GF-D8 (cell line): ENCODE data around the gene MFSD6.
"Not testable (repeated sequence)": the region's sequence is repeated elsewhere in the genome, so short reads cannot be mapped to it uniquely, and the experiment has no call there.

Experiments used
- DNase-seq: peaks from one replicate; lab custom pipeline; 2025; lab: John Stamatoyannopoulos, UW

The MFSD6 gene

DNA sequence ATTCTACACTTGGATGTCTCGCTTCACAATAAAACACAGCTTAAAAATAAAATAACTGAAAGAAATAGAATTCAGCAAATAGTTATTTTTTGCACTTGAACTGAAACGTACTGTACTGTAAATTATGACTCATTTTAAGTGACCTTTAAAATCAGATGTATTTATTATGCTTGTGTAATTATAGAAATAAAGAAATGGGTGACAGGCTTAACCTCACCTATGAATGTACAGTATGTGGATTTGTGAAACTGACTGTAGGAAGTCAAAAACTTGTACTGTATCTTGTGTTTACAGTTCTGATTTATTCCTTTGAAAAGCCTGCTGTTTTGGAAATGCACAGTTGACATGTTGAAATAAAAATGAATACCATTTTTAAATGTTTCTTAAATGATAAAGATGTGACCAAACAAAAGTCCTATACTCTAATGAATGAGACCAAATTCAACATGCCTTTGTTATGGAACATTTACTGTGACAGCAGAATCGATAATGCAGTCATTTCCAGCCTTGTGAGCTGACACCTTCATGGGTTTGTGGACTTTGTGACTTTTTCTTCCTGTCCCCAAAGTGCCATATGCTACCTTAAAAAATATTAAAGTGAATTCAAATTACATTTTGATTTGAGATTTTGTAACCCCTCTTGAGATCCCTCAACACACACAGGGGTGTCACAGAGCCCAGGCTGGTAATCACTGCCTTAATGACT, 93.7 kb downstream of the MFSD6 start:
- no peak for DNase-seq

DNA sequence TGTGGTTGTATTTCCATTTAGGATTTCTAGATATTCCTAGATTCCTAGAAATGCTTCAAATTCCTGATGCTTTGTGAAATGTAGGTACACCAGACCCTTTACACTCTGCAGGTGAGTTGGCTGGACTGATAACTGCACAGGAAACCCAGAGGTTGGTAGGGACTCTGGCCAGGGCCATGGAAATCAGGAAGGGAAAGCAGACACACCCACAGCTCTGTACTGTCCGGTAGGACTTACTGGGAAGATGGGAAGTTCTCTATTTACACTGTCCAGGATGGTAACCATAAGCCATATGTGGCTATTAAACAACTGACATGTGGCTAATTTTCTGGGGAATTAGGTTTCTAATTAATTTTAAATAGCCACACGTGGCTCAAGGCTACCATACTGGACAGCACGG, 94.9 kb downstream of the MFSD6 start:
- no peak for DNase-seq

DNA sequence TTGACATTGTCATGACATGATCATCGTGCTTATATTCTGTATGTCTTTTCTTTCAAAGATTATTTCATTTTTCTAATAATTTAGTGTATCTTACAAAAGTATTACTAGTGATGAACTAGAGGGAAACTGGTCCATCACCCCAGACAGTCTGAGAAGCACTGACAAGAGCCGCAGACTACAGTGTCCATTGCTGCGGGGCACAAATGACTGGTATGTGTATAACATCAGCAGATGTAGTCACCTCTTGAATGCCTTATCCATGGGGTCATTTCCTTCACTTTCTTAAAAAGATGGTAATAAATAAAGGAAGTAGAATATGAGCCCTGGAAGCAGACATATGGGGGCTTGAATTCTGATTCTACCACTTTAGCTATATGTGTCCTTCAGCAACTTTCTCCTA, 96.8 kb downstream of the MFSD6 start:
- no peak for DNase-seq

DNA sequence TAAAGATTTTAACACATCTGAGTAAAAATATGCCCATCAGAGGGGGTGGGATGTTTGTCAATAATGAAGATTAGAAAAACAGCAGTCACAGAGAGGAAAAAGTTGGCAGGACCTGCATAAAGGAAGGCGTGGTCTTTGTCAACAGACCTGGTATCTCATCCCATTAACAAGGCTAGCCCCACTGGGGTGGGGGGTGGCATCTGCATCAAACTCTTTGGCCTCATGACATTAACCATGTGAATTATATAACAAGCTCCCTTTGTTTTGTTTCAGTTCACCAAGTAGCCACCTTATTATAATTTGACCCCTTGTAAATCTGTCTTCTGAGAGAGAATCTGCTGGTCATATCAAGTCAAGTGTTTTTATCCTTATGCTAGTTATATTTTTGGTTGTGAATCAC, 97.5 kb downstream of the MFSD6 start:
- no peak for DNase-seq

DNA sequence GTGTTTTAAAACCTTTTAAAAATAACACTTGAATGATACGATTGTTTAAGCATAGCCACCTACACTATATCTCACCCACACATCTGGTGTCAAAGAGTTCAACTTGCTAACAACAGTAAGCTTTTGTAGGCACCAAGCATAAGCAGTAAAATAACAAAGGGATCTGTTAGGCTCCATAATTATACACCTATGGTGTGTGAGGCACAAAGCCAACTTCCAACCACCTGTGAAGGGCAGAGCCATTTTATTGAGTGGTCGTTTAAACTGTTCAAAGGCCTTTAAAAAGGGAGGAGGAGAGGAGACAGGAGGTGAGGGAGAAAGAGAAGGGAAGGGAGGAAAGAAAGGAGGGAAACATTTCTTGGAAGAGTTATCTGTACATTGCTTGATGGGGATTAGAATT, 98.5 kb downstream of the MFSD6 start:
- DNase-seq, result no peak

DNA sequence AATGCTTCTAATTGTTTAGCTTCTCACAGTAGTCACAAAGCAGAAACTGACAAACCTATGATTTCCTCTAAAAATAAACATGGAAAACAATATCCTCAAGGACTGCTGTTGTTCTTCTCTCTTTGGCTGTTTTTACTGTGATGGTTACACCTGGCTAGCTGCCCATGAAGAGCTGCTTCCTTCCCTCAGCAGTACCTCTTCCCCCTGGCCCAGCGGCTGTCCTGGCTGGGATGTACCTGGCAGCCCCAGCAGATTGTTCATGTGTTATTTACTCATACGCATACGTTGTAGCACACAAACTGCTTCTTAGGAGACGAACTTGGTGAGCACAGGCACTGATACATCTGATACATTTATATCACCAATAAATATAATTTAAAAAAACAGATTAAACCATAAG, 99.0 kb downstream of the MFSD6 start:
- DNase-seq, result no peak

DNA sequence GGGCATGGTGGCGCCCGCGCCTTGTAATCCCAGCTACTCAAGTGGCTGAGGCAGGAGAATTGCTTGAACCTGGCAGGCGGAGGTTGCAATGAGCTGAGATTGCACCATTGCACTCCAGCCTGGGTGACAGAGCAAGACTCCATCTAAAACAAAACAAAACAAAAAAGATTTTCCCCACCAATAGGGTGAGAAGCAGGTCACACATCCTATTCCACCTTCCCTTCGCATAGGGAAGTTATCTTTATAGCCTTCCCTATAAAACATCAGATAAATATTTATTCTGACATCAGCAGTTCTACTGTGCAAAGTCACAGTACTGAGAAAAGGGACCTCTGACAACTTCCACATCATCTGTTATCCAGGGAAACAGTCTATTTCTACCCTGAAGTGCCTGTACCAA, 101.7 kb downstream of the MFSD6 start:
- DNase-seq, result not testable (repeated sequence)

DNA sequence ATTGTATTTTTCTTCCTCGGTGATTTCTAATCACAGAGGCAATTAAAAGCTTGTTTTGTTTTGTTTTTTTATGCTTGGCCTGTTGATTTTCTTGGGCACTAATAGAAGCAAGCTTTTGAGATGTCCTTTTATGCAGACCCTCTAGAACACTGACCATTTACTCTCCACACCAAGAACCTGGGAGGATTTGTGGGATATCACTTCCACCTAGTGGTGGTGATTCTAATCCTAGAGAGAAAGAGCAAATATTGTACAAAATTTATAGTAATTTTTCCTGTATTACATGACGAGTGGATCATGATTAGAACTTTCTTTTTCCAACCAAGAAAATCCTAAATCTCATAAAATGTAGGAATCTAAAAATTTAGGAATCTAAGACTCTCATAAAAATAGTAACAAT, 102.9 kb downstream of the MFSD6 start:
- no peak for DNase-seq

DNA sequence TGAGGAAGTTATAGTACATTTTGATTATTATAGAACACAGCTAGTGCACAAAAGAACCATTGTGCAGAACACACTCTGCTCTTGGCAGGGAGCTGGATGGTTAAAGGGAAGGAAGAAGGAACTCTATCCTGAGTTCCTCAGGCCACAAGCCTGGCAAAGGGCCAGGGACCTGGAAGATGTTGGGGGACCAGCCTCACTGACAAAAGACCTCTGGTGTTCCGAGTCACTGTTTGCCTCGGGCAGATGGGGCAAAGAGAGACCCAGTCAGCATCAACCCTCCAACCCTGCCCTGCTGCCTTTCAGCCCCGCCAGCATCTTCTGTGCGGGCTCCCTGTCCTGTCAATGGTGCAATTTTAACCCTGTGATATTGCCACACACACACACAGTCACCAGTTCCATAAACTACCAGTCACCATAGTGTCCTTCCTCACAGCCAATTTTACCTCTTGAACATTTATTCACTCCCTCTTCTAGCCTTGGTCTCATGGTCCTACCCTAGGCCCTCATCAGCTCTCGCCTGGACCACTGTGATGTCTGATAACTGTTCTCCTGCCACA, 104.5 kb downstream of the MFSD6 start:
- DNase-seq, result no peak

DNA sequence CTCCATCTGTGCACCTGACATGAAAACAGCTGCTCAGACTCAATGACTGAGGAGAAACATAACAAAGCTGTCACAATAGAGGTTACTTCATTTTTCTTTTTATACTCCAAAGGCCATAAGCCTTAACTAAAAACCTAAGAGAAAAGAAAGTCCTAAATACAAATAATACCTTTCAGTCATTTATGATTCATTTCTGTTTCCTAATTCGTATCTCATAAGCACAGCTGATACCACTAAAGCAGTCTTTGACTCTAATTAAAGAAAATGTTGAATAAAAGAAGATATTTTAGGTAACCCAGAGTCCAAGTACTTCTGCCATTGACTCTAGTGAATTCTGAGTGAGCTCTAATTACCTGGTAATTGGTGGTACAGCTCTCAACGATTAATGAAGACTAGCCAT, 105.7 kb downstream of the MFSD6 start:
- no peak for DNase-seq

DNA sequence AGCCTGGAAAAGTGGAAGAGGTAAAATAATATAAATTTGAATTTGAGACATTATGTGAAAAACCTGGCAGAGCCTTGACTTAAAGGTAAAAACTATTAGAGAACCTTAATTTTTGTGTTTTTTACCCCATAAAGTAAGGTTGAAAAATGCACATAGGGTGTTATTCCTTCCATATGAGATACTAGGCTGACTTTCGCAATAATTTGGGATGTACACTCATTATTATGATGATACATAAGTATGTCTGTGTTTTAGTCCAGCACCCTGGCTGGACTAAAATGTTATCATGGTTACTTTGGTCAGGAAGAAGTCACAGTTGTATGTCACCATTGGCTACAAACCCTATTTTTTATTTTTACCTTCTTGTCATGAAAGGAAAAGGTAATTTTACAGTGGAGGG, 106.5 kb downstream of the MFSD6 start:
- no peak for DNase-seq

DNA sequence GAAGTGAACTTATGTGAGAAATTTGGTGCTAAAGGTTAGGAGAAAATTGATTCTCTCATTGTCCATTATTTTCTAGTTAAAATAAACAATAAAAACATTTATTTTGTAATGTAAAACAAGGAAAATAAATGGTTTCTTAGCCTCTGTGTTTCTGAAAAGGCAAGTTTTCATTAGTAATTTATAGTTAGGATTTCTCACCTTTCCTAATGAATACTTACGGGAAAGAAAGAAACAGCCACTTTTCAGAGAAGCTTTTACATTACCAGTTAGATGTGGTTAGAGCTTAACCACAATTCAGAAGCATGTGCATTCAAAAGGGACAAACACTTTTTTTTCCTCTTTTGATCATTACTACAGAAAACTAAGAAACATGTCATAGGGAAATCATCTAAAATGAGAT, 107.5 kb downstream of the MFSD6 start:
- DNase-seq, result no peak

DNA sequence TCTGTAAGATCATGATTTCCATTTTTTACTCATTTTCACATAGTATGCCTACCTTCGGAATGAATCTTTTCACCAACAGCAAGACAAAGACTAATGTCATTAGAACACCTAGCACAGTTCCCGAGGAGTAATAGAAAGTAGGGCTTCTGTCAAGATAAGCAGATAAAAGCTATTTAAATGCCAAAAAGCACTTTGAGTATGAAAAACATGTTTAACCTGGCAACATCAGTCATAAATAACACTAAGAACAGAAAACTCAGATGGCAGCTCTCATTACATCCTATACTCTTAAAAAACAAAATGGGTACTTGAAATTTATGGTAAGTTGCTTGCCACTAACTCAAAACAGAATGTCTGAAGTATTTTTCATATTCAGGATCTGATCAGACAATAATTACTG, 109.3 kb downstream of the MFSD6 start:
- DNase-seq, result no peak

DNA sequence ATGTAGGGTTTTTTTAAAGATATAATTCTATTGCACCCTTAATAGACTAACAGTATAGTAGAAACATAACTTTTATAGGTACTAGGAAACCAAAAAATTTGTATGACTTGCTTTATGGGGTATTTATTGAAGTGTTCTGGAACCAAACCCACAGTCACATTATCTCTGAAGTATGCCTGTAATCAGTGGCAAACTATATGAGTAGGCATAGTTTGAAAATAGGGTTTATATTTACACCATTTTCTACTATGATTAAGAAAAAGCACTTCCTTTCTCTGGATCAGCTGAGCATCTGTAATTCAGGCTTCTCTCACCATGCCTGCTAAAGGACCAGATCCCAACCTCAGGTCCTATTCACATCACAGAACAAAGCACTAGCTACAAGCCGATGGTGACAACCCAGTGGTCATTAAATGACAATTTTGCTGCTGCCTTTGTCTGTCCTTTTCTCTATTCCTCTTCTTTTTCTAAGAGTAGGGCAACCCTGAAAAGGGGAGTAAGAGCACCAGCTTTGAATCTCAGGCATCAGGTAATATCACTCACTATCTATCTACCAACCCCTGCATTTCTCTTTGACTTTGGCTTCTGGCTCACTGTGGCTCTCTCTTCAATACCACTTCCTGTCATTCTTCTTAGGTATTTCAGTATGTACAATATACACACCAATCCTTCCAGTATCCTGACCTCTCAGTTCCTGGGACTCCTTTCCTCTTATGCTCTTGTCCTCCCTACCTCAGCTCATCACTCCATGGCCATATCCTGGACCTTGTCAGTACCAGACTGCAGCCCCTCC, 112.0 kb downstream of the MFSD6 start:
- DNase-seq, result no peak

DNA sequence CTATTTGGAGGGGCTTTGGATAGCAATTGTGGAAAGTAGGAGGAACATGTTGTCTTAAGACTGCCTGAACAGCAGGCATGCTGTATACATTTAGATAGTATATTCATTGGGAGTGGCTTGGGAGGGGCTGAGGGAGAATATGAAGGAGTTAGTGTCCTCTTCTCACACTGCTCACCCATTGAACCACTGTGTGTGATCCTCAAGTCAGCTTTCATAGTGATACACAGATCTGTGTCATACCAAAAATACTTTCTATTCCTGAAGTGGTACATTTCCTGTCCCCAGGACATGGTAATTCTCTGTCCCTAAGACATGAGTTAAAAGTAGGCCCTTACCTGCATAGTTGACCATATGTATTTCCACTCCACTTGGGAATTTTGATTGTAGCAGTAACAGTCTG, 116.8 kb downstream of the MFSD6 start:
- no peak for DNase-seq

DNA sequence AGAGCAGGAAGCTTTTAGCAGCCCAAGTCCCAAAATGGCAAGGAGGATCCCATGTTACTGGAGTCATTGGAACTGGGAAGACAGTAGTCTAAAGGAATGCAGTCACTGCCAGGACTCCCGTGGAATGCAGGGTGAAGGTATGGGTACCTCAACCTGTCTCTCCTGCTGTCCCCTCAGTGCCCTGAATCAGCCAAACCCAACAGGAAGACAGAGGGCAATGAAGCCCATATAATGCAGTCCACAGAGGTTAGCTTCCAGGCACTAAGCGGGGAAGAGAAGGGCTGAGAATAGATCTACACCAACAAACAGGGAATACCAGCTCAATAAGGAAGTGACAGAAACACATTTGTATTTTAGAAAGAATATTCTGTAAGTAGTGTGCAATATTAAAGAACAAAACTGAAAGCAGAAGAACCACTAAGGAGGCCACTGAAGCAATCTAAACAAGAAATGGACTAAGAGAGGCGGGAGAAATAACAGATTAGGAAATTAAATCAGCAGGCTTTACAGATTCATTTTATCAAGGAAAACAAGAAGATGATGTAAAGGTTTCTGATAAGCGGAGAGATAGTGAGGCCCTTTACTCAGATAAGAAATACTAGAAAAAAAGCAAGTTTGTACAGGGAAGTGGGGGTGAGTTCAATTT, 118.1 kb downstream of the MFSD6 start:
- DNase-seq, result no peak

DNA sequence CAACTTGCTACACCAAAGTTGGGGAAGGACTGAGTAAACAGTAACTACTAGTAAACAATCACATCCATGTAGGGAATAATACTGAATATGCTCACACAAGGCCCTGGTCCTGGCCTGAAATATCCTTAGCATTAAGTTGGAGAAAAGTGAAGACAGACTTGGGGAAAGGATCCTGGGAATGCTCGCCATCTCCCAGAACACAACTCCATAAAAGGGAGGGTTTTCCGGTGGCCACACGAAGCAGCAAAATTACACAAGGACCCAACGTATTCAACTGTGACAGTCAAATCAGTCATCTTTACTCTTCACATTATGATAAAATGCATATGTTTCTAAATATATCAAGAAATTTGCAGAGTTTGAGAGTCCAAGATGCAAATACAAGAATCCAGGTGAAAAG, 119.1 kb downstream of the MFSD6 start:
- DNase-seq, result no peak

DNA sequence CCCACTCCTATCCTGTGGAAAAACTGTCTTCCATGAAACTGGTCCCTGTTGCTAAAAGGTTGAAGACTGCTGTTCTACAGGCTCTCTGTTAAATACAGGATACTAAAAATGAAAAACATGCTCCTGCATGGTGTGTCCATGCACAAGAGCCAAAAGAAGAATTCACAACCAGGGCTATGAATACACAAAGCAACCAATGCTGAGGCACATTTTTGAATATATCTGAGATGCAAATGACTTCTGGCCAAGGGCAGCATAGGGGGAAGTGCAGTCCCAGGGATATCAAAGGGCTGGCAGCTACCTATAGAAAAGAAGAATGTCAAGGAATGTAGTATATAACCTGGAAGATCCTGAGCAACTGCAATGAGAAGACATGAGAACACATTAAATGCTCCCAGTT, 119.8 kb downstream of the MFSD6 start:
- DNase-seq, result no peak

DNA sequence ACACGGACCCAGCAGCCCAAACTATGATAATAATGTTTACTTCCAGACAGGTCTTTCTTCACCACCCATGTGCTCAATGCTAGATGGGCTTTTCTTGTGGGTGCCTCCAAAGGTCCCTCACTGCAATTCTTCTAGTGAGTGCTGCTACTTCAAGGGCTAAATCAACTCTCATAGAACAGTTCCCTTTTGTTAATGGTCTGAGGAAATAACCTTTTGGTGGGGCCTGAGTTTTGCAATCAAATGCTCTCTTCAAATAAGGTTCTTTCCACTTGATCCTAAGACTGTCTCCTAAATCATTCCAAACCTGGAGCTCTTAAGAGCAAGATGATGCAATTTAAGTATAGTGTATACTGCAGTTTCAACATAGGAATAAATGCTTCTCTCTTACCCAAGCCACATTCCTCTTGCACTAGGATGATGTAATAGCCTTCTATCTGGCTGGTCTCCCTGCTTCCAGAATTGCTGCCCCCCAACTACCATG, 120.4 kb downstream of the MFSD6 start:
- DNase-seq, result peak; percentile 66

DNA sequence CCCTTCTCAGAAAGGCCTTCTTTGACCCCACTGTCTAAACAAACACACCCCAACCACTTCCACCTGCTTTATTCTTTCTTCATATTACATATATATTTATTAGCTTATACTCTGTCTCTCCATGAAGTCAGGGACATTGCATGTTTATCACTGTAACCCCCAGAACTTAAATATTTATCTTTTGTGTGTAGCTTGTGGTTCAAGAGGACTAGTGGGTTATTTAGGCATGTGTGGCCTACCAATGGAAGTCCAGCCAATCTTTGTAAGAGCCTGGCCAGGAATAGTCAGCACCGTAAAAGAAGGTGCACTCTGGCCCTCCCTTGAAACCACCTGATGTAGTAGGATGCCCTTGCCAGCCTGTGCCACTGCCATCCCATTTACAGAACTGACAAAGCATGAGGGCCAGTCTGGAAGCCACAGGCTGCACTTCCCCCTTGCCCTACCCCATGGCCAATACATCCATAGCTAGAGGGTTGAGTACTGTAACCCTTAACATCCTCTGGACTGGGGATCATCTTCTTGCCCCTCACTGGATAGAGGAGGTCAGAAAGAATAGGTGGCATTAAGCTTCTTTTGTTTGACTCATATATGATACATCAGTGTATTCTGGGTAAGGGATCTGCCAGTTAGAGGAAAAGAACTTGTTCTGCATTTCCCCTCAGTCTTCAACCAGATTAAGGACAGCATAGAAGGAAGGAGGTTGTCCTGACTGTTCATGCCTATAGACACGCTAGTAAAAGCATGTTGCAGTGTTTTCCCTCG, 121.5 kb downstream of the MFSD6 start:
- DNase-seq, result peak; percentile 50

DNA sequence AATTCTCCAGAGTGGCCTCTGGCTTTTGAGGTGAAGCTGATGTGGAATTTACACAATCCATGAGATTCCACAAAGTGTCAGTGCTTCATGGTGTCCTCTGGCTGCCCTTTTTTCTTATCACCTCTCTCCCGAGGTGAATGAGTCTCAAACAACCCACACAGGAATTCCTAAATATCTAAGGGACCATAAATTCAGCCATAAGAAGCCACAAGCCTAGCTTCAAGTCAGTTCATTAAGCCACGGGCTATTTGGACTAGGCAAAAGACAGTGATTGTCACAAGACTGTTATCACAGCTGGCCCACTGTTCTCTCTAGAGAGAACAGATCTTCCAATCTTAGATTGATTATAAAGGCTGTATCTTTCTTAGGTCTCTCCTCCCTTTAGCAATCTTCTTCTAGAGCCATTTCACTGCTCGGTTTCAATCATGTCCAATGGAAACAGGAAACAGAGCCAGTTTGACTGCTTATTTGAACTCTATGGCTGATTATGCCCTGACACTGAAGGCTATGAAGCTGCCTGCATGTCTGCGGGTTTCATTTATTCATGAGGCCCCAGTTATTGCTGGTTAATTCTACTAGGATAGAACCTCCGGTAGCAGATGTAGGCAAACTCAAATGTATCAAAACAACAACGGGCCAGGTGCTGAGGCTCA, 122.2 kb downstream of the MFSD6 start:
- DNase-seq, result peak; percentile 32

DNA sequence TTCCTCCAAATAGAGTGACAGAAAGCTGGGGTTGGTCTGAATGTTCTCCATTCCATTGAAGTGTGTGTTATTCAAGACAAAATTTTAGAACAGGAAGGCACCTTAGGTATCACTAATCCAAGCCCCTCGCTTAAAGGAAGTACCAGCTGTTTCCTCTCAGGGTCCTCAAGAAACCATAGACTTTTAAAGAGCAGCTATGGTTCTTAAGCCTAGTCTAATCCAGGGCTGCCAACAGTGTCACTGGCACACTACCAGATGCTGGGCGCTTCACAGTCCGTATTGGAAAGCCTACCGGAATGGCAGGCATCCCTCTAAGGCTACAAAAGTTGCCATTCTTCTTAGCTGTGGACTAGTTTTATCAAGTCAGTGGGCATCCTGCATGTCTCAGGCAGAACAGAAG, 124.4 kb downstream of the MFSD6 start:
- DNase-seq, result peak; percentile 12
